ENCODE results near the gene FBXO40. TPM values are rescaled to one million over a fixed set of nuclear protein-coding genes. Genes with fewer than 3 reads are reported as not detected.
A peak's percentile ranks its signal among the peaks of the same experiment; 100 is the strongest.

Gene FBXO40
- total and polyA plus RNA-seq, 2 experiments from 2014 or later = 0.03 TPM; not detected in 1

DNA sequence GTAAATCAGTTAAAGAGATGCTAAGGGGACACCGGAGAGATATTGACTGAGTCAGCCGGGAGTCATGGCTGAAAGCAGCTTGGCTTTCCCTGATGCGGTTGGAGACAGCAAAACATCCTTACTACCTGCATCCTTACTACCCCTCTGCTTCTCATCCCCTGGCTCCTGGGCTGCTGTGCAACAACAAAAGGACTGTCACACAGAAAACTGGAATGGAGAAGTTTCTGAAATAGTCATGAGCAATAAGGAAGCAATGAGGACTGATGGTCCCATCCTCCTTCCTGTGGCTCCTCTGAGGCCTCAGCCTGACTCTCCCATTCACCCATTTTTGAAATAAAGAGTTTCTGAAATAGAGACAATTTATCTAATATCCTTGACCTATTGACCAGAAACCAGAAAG is 66.4 kb downstream of the FBXO40 start (continued):
- TF ChIP-seq, protein P1, sequence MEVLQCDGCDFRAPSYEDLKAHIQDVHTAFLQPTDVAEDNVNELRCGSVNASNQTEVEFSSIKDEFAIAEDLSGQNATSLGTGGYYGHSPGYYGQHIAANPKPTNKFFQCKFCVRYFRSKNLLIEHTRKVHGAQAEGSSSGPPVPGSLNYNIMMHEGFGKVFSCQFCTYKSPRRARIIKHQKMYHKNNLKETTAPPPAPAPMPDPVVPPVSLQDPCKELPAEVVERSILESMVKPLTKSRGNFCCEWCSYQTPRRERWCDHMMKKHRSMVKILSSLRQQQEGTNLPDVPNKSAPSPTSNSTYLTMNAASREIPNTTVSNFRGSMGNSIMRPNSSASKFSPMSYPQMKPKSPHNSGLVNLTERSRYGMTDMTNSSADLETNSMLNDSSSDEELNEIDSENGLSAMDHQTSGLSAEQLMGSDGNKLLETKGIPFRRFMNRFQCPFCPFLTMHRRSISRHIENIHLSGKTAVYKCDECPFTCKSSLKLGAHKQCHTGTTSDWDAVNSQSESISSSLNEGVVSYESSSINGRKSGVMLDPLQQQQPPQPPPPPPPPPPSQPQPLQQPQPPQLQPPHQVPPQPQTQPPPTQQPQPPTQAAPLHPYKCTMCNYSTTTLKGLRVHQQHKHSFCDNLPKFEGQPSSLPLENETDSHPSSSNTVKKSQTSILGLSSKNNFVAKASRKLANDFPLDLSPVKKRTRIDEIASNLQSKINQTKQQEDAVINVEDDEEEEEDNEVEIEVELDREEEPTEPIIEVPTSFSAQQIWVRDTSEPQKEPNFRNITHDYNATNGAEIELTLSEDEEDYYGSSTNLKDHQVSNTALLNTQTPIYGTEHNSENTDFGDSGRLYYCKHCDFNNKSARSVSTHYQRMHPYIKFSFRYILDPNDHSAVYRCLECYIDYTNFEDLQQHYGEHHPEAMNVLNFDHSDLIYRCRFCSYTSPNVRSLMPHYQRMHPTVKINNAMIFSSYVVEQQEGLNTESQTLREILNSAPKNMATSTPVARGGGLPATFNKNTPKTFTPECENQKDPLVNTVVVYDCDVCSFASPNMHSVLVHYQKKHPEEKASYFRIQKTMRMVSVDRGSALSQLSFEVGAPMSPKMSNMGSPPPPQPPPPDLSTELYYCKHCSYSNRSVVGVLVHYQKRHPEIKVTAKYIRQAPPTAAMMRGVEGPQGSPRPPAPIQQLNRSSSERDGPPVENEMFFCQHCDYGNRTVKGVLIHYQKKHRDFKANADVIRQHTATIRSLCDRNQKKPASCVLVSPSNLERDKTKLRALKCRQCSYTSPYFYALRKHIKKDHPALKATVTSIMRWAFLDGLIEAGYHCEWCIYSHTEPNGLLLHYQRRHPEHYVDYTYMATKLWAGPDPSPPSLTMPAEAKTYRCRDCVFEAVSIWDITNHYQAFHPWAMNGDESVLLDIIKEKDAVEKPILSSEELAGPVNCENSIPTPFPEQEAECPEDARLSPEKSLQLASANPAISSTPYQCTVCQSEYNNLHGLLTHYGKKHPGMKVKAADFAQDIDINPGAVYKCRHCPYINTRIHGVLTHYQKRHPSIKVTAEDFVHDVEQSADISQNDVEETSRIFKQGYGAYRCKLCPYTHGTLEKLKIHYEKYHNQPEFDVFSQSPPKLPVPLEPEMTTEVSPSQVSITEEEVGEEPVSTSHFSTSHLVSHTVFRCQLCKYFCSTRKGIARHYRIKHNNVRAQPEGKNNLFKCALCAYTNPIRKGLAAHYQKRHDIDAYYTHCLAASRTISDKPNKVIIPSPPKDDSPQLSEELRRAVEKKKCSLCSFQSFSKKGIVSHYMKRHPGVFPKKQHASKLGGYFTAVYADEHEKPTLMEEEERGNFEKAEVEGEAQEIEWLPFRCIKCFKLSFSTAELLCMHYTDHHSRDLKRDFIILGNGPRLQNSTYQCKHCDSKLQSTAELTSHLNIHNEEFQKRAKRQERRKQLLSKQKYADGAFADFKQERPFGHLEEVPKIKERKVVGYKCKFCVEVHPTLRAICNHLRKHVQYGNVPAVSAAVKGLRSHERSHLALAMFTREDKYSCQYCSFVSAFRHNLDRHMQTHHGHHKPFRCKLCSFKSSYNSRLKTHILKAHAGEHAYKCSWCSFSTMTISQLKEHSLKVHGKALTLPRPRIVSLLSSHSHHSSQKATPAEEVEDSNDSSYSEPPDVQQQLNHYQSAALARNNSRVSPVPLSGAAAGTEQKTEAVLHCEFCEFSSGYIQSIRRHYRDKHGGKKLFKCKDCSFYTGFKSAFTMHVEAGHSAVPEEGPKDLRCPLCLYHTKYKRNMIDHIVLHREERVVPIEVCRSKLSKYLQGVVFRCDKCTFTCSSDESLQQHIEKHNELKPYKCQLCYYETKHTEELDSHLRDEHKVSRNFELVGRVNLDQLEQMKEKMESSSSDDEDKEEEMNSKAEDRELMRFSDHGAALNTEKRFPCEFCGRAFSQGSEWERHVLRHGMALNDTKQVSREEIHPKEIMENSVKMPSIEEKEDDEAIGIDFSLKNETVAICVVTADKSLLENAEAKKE (CRISPR knock-in tag; IDR thresholded peaks at IDR 0.05) = no peak
- TF ChIP-seq ZNF331 (CRISPR knock-in tag; IDR thresholded peaks at IDR 0.05; ENCODE audit: low read depth) = no peak
- no peak for TF ChIP-seq POLR2AphosphoS5 (IDR thresholded peaks at IDR 0.05; ENCODE audit: low read depth)
- TF ChIP-seq, protein P2, sequence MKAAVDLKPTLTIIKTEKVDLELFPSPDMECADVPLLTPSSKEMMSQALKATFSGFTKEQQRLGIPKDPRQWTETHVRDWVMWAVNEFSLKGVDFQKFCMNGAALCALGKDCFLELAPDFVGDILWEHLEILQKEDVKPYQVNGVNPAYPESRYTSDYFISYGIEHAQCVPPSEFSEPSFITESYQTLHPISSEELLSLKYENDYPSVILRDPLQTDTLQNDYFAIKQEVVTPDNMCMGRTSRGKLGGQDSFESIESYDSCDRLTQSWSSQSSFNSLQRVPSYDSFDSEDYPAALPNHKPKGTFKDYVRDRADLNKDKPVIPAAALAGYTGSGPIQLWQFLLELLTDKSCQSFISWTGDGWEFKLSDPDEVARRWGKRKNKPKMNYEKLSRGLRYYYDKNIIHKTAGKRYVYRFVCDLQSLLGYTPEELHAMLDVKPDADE (IDR thresholded peaks at IDR 0.05) = no peak
- no peak for TF ChIP-seq JUNB (IDR thresholded peaks at IDR 0.05; ENCODE audit: unreplicated experiment)
- no peak for TF ChIP-seq ZNF114 (CRISPR knock-in tag; IDR thresholded peaks at IDR 0.05)
- no peak for TF ChIP-seq EZH2phosphoT487 (IDR thresholded peaks at IDR 0.05; ENCODE audit: unreplicated experiment)

DNA sequence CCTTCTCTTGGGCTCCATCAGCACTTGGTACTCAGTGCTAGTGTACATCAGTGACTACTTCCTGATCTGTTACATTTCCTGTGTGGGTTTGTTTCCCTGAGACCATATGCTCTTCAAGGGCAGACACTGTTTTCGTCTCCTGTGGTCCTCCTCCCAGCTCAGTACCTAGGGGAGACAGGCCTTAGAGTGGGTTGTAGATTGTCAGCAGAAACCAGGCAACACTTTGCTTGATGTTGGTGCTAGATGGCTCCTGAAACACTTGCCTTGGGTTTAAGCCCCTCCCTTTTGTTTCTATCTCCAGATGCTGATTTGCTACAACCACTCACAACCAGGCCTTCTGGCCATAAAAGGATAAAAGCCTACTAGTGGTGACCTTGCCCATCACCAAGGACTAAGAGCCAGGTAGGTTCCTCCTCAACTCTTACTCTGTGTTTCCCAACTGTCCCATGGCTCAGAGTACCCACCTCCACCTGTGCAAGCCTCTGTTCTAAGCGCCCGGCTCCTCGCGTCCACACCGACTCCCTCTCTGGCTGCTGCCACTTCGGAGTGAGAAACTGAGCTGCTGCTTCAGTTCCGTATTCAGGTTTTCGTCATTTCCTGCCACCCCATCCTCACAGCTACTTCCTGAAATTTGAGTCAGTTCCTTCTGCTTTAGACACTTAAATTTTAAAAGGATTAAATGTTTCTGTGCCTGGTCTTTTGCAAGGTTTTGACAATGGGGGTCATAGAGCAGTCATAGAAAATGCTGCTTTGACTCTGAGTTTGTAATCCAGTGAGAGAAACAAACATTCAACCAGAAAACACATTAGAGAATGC is 67.4 kb downstream of the FBXO40 start, which contains the start of gene HCLS1:
TSS of gene HCLS1 (minus strand) at position 548 of the 816 bp plus-strand sequence. CDS start 2,556 bp downstream, outside the sequence.
- Histone ChIP-seq H4K20me1 (replicated peaks; ENCODE audit: insufficient read depth) (no peaks in the 10 kb centered on the region), H2AFZ (no peak within 1 kb of the TSS)
- TF ChIP-seq, protein P1 (CRISPR knock-in tag; IDR thresholded peaks at IDR 0.05) = no peak

More for the DNA sequence above, 67.4 kb downstream of the FBXO40 start, which contains the start of gene HCLS1:
- Histone ChIP-seq H3K36me3 (ENCODE audit: insufficient read depth) (peaks cover 3% of the 10 kb centered on the region; the same call in 1 of the 2 replicates), H3K27ac (ENCODE audit: low read depth) (peak within 1 kb of the TSS; percentile 50), H3K79me2 (replicated peaks; ENCODE audit: insufficient read depth) (no peaks in the 10 kb centered on the region), H3K27me3 (ENCODE audit: insufficient read depth) (no peaks in the 10 kb centered on the region), H3K4me2 (peak within 1 kb of the TSS; percentile 5; the same call in 1 of the 2 replicates), H3K9me2 (ENCODE audit: insufficient read depth) (peaks cover 9% of the 10 kb centered on the region; the same call in 1 of the 2 replicates), H3K4me3 (no peak within 1 kb of the TSS), H3K4me1 (ENCODE audit: insufficient read depth) (peaks cover 10% of the 10 kb centered on the region; the same call in 1 of the 2 replicates), H3F3A (replicated peaks; ENCODE audit: low read depth) (no peaks in the 10 kb centered on the region)
- ATAC-seq = peak; percentile 63
- no peak within 1 kb of the TSS for H3K4me3 Mint-ChIP-seq
- H3K9me3 Mint-ChIP-seq = no peaks in the 10 kb centered on the region; the same call in 2 of the 3 replicates
- peak; percentile 12 for DNase-seq (ENCODE audit: low spot score)
- H3K27me3 Mint-ChIP-seq (ENCODE audit: insufficient read depth, low read depth, poor library complexity) = peaks cover 5% of the 10 kb centered on the region
- H3K27ac Mint-ChIP-seq = peak within 1 kb of the TSS; percentile 33; the same call in 1 of the 2 replicates
- H3K36me3 Mint-ChIP-seq (ENCODE audit: low read depth) = peaks cover 14% of the 10 kb centered on the region; the same call in 2 of the 3 replicates
- H3K4me1 Mint-ChIP-seq = peaks cover 21% of the 10 kb centered on the region

Measured in GM23338 (cell line).